Astrocyte (in vitro differentiated cells and primary cell): Measurements from ENCODE around the gene CDH18.

Experiments used
- CTCF ChIP-seq: IDR thresholded peaks from 2 replicates; pipeline ENCODE4 v1.5.1; 2011; ENCODE audit warnings: low read depth, mild to moderate bottlenecking, inconsistent platforms, low read length, moderate library complexity; ENCODE audit not compliant: insufficient read depth
- EZH2 ChIP-seq: IDR thresholded peaks from 2 replicates; pipeline ENCODE4 v1.6.1; 2012; ENCODE audit warnings: mild to moderate bottlenecking, low read length, inconsistent platforms; ENCODE audit not compliant: insufficient read depth

- TF ChIP-seq CTCF (no peak), EZH2 (no peak)
These were observed 372.9 kb downstream of the CDH18 start for GRCh38 chr5:19615071-19615470.
